OCI-LY7 (cell line): ENCODE results near the gene SLC48A1. TPM values are rescaled to one million over a fixed set of nuclear protein-coding genes. Genes with fewer than 3 reads are reported as not detected.

Experiments
- Bru-seq: library from RNA; stranded (reverse); fragments of 400-500 nt; gene quantifications from one replicate; lab custom pipeline; 2021; lab: Mats Ljungman, UMichigan
- BruChase-seq, 2 experiments: library from RNA; stranded (reverse); fragments of 400-500 nt; gene quantifications; one replicate each; lab custom pipeline; 2021; lab: Mats Ljungman, UMichigan
- BruUV-seq: library from RNA; stranded (reverse); fragments of 400-500 nt; replicated peaks from 2 replicates; lab custom pipeline; 2021; lab: Mats Ljungman, UMichigan
- CTCF ChIA-PET: fragments of 300-600 bp; sonication (Branson Sonifier 250); formaldehyde crosslinking; loops from one replicate; lab custom pipeline; 2022; ENCODE audit warnings: antibody characterized with exemption; ENCODE audit not compliant: unreplicated experiment; lab: Charles Lee
- POLR2A ChIA-PET: fragments of 300-600 bp; sonication (Branson Sonifier 250); formaldehyde crosslinking; loops from one replicate; lab custom pipeline; 2022; ENCODE audit warnings: antibody characterized with exemption; lab: Charles Lee
- DNase-seq: peaks from one replicate; pipeline ENCODE4 v3.0.0-alpha.2; 2015; ENCODE audit warnings: low spot score
- H2AFZ ChIP-seq: fragments of 200-600 bp; sonication (generic), shearing (Covaris generic); 2 replicates; pipeline ENCODE4 v1.6.1; 2014; ENCODE audit warnings: mild to moderate bottlenecking, antibody characterized with exemption, low read length, moderate library complexity
- H3K27ac ChIP-seq: fragments of 200-600 bp; sonication (generic); 2 replicates; pipeline ENCODE4 v1.5.1; 2014; ENCODE audit warnings: mixed run types, low read depth, mild to moderate bottlenecking, moderate library complexity, low read length, inconsistent platforms; ENCODE audit not compliant: poor library complexity, severe bottlenecking
- H3K36me3 ChIP-seq: fragments of 200-600 bp; sonication (generic); 2 replicates; pipeline ENCODE4 v1.6.1; 2014; ENCODE audit warnings: mild to moderate bottlenecking, antibody characterized with exemption, low read length, moderate library complexity, mixed read lengths; ENCODE audit not compliant: insufficient read depth
- H3K4me1 ChIP-seq: fragments of 200-600 bp; sonication (generic); 2 replicates; pipeline ENCODE4 v1.5.1; 2014; ENCODE audit warnings: mild to moderate bottlenecking, low read length; ENCODE audit not compliant: insufficient read depth, poor library complexity, severe bottlenecking
- H3K4me2 ChIP-seq: fragments of 200-600 bp; sonication (generic); 2 replicates; pipeline ENCODE4 v1.6.1; 2014; ENCODE audit warnings: mild to moderate bottlenecking, low read length
- H3K4me3 ChIP-seq: fragments of 200-600 bp; sonication (generic); 2 replicates; pipeline ENCODE4 v1.5.1; 2014; ENCODE audit warnings: mild to moderate bottlenecking, low read depth, low read length; ENCODE audit not compliant: poor library complexity, severe bottlenecking
- H3K79me2 ChIP-seq: fragments of 200-600 bp; sonication (generic); 2 replicates; pipeline ENCODE4 v1.6.1; 2016; ENCODE audit warnings: low read depth, mild to moderate bottlenecking, low read length, moderate library complexity, mixed read lengths; ENCODE audit not compliant: insufficient read depth
- H3K9me2 ChIP-seq: fragments of 200-600 bp; sonication (generic); 2 replicates; pipeline ENCODE4 v1.6.1; 2016; ENCODE audit warnings: mild to moderate bottlenecking, low read length, mixed read lengths; ENCODE audit not compliant: insufficient read depth
- H3K9me3 ChIP-seq: fragments of 200-600 bp; sonication (generic); 2 replicates; pipeline ENCODE4 v1.6.1; 2014; ENCODE audit warnings: mild to moderate bottlenecking, mixed run types, low read length, mixed read lengths
- H4K20me1 ChIP-seq: fragments of 200-600 bp; sonication (generic); 2 replicates; pipeline ENCODE4 v1.6.1; 2014; ENCODE audit warnings: mild to moderate bottlenecking, antibody characterized with exemption, low read length, moderate library complexity, mixed read lengths; ENCODE audit not compliant: insufficient read depth
- EZH2phosphoT487 ChIP-seq: fragments of 200-600 bp; sonication (generic); IDR thresholded peaks from 2 replicates; pipeline ENCODE4 v1.6.1; 2018; ENCODE audit warnings: low read depth, borderline replicate concordance, mild to moderate bottlenecking, mixed run types, antibody characterized with exemption, low read length, moderate library complexity, mixed read lengths
- intact Hi-C: fragments of 100-400 bp; cut with micrococcal nuclease; formaldehyde crosslinking; loops from one replicate; pipeline ENCODE4 v1.10.0; 2022; ENCODE audit not compliant: unreplicated experiment
- long read RNA-seq: library from polyadenylated mRNA; stranded (forward); transcript quantifications from one replicate; pipeline ENCODE4 v2.0.0, GENCODE V29; 2022
- total RNA-seq, 2 experiments: library from RNA; depleted of rRNA in 1 of 2; stranded (reverse); fragments of >200 nt in 1 of 2; shearing (Covaris generic) in 1 of 2; gene quantifications; 2 replicates each; pipeline ENCODE4 v1.2.3, GENCODE V29; 2014 to 2022
- TF ChIP-seq, protein P1 (sequence below): fragments of 200-600 bp; sonication (generic); conservative IDR thresholded peaks from 2 replicates; pipeline ENCODE4 v1.5.1; 2014; ENCODE audit warnings: mild to moderate bottlenecking, antibody characterized with exemption, low read length, moderate library complexity, mixed read lengths

SLC48A1 gene
- 3.8 and 9.6 TPM in 2 replicates for total RNA-seq (2014; rRNA removed; shearing (Covaris generic))
- total RNA-seq (2022) = 8.6 and 12.0 TPM in 2 replicates
- Bru-seq, nascent RNA = percentile 40 among the genes with signal in this experiment
- percentile 36 among the genes with signal in this experiment for BruChase-seq, experiment 1, labeled RNA remaining after a 6-hour chase
- BruChase-seq, experiment 2, labeled RNA remaining after a 2-hour chase = percentile 46 among the genes with signal in this experiment
- long read RNA-seq, transcript SLC48A1-201 (3 exons, 3,010 nt) = major isoform, 6 of 12 reads
- long read RNA-seq, partial matches to known transcripts = 1 of 12 reads
- long read RNA-seq, other reads (novel, unspliced or antisense) = 5 of 12 reads

DNA sequence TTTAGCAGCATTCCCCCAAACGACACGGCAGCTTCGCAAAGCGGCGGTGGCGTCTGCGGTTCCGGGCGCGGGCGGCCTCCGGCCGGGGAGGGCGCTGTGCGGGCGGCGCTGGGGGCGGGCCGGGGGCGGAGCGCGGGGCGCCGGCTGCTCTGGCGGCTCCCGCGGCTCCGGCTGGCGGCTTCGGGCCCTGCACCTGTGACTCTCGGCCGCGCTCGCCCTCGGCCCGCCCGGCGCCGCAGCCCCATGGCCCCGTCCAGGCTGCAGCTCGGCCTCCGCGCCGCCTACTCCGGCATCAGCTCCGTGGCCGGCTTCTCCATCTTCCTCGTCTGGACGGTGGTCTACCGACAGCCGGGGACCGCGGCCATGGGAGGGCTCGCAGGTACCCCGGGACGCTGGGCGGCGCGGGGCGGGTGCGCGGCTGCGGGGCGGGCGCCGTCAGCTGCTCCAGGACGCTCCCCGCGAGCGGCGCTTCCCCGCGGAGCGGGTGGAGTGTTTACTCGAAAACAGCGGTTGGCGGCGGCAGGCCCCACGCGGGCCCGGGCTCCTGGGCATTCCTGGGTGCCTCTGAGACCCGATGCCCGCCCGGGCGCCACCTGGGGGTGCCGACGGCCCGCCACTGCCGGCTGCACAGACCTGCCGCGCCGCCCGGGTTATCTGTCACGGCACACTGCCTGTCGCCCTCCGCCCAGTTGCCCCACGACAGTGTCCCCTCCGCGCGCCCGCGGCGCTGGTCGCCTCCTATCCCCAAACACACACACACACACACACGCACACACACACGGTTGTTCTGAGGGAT is at the start of gene SLC48A1:
SLC48A1 (plus strand) TSS at position 177 of the 796 bp plus-strand sequence; CDS start at position 244, 67 bp downstream.
- DNase-seq = peak; percentile 86
- Histone ChIP-seq H3K9me2 (no peaks in the 10 kb centered on the region), H3K79me2 (no peaks in the 10 kb centered on the region), H2AFZ (peak within 1 kb of the TSS; percentile 78), H3K9me3 (no peaks in the 10 kb centered on the region), H3K36me3 (no peaks in the 10 kb centered on the region), H3K4me1 (peaks cover 48% of the 10 kb centered on the region), H3K4me2 (peak within 1 kb of the TSS; percentile 78), H4K20me1 (no peaks in the 10 kb centered on the region), H3K4me3 (peak within 1 kb of the TSS; percentile 76), H3K27ac (peak within 1 kb of the TSS; percentile 18)
- TF ChIP-seq EZH2phosphoT487 = no peak
- TF ChIP-seq, protein P1, sequence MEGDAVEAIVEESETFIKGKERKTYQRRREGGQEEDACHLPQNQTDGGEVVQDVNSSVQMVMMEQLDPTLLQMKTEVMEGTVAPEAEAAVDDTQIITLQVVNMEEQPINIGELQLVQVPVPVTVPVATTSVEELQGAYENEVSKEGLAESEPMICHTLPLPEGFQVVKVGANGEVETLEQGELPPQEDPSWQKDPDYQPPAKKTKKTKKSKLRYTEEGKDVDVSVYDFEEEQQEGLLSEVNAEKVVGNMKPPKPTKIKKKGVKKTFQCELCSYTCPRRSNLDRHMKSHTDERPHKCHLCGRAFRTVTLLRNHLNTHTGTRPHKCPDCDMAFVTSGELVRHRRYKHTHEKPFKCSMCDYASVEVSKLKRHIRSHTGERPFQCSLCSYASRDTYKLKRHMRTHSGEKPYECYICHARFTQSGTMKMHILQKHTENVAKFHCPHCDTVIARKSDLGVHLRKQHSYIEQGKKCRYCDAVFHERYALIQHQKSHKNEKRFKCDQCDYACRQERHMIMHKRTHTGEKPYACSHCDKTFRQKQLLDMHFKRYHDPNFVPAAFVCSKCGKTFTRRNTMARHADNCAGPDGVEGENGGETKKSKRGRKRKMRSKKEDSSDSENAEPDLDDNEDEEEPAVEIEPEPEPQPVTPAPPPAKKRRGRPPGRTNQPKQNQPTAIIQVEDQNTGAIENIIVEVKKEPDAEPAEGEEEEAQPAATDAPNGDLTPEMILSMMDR = peak; percentile 47
- intact Hi-C loops = loop anchor here (10.0 kb wide), 1 partner anchor 192 kb away; the partner anchor contains the start of gene TMEM106C
- ChIA-PET CTCF (interaction anchor here (0.9 to 2.1 kb wide), 3 partner anchors 31 to 60 kb away, joined by 4 to 9 read pairs (median 4); no protein-coding TSS in a partner anchor), POLR2A (interaction anchor here (0.6 to 2.0 kb wide), 5 partner anchors 29 to 66 kb away, joined by 3 to 5 read pairs (median 4); no protein-coding TSS in a partner anchor)
- no TSS peak for BruUV-seq

- TF ChIP-seq, protein P1 = no peak
- TF ChIP-seq EZH2phosphoT487 = no peak
- no peaks in the 10 kb centered on the region for H3K36me3 ChIP-seq
- peak within 1 kb of the TSS; percentile 87 for H2AFZ ChIP-seq
- H4K20me1 ChIP-seq = no peaks in the 10 kb centered on the region
- no peaks in the 10 kb centered on the region for H3K9me2 ChIP-seq
- intact Hi-C loops = no loop called here
- H3K79me2 ChIP-seq = no peaks in the 10 kb centered on the region
- no peaks in the 10 kb centered on the region for H3K9me3 ChIP-seq
- no peak within 1 kb of the TSS for H3K4me3 ChIP-seq
- POLR2A ChIA-PET = interaction anchor here (0.6 to 3.4 kb wide), 6 partner anchors 9 to 46 kb away, joined by 3 to 20 read pairs (median 4); partner anchors contain the start of gene RPAP3
- CTCF ChIA-PET = interaction anchor here (0.5 to 1.9 kb wide), 3 partner anchors 16 to 159 kb away, joined by 3 to 13 read pairs (median 3); no protein-coding TSS in a partner anchor
- no peak for DNase-seq
- H3K4me1 ChIP-seq = peaks cover 19% of the 10 kb centered on the region
- H3K4me2 ChIP-seq = peak within 1 kb of the TSS; percentile 21
- no TSS peak for BruUV-seq
- H3K27ac ChIP-seq = no peak within 1 kb of the TSS
Observed at GRCh38 chr12:47725091-47725772, 47.8 kb upstream of the SLC48A1 start, which contains the start of gene ENDOU. ENDOU (minus strand) TSS chr12:47725490; CDS start chr12:47725413, 77 bp downstream.
